Frontal cortex (tissue), 4 donors: ENCODE measurements around the gene RNF41. TPM values are rescaled to one million over a fixed set of nuclear protein-coding genes. Genes with fewer than 3 reads are reported as not detected.

ENCODE experiments used
- DNase-seq, 2 donors: peaks; one replicate each; pipeline ENCODE4 v3.0.0; 2012; ENCODE audit warnings: low spot score in 2 of 2
- FAIRE-seq: peaks from 2 replicates; lab custom pipeline; 2012; peaks lifted over from hg19 to GRCh38; lab: Jason Lieb, UNC
- total RNA-seq: library from RNA; depleted of rRNA; stranded (reverse); fragments of >200 nt; gene quantifications from one replicate; pipeline ENCODE4 v1.2.3, GENCODE V29; 2014
- donor health status: control.
- donor health status: control.
- donor health status: control.

RNF41 gene
- total RNA-seq, 1 donor from 2014 or later: 53.0 TPM

DNA sequence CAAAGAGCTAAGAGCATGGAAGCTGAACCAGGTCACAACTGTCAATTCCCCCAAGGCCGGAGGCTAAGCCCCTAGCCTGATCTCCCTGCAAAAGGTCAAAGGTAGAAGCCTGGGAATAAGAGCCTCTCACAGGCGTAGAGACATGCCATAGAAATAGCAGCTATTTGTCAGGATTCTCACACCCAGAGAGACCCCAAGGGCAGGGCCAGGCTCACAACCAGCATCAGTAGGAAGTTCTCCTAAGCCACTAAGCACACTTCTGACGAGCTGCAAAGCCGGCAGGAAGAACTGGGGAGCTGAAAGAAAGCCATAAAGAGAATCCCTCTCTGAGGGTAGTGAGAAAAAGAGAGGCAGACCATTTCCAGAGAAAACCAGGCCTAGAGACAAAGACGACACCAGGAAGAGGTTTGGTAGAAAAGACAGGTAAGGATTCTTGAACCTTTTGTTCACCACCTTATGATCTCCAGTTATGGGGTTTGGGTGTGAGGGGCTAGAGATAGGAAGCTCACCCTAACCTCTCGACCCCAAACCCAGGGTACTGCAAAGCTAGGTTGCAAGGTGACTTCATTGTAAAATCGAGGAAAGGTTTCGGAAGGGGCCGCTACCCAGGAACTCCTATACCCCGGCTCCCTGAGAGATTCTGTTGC, 33.5 kb downstream of the RNF41 start:
- FAIRE-seq: no peak
- DNase-seq: peak in 1 of 2 donors; percentile 27

DNA sequence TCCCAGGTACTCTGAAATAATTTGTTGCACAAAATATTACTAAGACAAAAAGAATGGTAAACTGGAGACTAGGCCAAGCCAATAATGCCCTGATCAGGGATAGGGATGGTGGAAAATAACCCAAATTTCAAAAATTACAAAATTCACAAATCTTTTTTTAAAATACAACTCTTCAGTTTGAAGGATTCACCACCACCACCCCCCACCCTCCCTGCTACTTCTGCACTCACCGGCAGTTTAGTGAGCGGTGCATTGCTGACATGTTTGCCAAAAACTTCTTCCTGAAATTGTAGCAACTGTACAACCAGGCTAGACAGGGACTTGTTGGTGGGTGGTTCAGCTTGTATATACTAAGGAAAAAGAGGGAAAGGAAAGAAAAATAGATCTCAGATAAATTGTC, 34.8 kb downstream of the RNF41 start:
- DNase-seq: no peak
- no peak for FAIRE-seq

DNA sequence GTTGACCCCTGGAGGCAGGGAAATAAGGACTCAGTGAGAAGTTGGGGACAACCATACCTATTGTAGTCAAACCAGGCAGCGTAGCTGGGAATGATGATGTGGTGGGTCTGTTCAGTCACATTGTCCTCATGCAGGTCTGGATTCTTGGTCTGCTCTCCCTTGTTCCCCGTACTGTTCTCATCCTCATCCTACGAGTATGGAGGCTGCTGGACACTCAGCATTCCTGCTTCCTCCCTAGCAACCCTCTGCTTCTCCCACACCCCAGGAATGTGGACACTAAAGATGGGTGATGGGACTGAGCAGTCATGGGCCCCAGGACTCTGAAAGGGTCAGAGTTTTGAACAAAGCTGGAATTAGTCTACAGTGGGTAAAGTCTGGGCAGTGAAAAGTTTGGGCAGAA, 43.4 kb downstream of the RNF41 start:
- FAIRE-seq (no peak), DNase-seq (no peak)

DNA sequence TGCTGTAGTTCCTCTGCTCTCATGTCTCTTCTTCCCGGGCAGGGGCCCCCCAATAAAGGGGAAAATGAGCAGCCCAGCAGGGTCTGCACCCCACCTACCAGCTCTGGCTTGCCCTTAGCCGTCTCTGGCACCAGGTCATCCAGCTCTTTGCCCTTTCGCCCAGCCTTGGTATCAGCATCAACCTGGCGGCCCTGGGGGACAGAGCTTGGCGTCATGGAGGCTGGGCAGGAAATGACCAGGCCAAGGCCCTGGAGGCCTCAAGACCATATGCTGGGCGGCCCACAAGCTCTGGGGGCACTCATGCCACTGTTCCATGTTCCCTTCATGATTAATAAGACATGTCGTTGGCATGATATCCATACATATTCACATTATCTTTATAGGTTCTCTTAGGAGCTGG, 48.9 kb downstream of the RNF41 start:
- DNase-seq (no peak), FAIRE-seq (no peak)

GRCh38 chr12:56169229-56169759, 52.4 kb downstream of the RNF41 start:
- no peak for DNase-seq
- no peak for FAIRE-seq

DNA sequence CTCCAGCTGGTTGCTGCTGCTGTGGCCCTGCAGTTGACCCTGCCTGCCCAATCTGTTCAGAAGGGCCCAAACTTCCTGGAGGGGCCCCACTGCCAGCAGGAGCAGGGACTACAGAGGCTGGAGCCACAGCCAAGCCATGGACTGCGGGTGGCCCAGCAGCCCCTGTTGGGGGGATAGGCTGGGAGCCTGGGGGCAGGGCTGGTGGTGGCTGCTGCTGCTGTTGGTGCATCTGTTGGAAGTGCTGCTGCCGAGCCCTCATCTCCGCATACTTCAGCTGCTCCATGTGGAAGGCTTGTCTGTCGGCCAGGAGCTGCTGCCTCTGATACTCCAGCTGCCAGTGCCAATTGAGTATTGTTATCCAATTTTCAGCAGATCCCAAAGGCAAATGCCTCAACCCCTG, 56.4 kb downstream of the RNF41 start:
- no peak for DNase-seq
- FAIRE-seq: no peak

DNA sequence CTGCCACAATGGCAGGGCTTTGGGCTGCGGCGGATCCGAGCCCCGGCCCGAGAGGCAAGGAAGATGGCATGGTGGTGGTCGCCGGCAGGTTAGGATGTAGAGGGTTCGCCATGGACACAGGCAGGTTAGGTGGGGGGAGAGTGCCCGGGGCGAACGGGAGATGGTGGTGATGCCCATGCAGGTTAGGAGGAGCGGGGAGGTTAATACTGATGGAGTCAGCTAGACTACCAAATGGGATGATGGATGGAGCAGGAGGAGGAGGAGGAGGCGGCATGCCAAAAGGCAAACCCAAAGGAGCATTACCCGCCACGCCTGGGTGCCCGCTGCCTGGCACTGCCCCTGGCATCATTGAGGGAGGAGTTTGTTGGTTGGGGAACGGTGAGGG, 57.4 kb downstream of the RNF41 start:
- FAIRE-seq (no peak), DNase-seq (no peak)

DNA sequence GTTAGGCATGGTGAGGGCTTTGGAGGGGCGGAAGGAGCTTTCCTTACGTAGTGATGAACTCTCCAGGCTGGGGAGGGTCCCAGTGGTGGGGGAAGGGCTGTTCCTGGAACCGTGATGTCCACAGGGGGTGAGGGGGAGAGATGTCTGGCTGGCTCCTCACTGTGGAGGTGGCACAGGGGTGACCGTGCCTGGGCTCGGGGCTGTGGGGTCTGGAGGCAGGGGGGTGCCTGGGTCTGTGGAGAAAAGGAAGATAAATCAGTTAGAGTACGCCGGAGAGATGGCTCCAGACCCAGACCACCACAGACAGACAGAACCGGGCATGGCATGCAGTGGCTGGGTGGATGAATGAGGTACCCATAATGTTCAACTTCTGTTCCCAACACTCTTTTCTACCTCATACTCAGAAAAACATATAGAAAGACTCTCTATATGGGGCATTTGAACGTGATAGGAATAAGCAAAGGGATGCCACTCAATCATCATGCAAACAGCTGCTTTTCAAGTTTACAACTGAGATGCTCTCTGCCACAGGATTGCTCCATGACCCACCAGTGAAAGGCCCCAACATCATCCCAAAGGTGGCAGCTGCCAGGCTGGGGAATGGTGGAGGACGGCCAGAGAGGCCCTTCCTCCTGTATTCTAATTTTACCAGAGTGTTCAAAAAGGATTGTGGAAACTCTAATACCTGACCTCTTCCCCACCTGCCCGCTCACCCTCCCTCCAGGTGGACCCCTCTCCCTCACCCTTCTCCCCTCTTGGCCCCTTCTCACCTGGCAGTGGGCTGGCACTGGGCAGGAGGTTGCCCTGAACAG, 58.0 kb downstream of the RNF41 start:
- FAIRE-seq (no peak), DNase-seq (no peak)

DNA sequence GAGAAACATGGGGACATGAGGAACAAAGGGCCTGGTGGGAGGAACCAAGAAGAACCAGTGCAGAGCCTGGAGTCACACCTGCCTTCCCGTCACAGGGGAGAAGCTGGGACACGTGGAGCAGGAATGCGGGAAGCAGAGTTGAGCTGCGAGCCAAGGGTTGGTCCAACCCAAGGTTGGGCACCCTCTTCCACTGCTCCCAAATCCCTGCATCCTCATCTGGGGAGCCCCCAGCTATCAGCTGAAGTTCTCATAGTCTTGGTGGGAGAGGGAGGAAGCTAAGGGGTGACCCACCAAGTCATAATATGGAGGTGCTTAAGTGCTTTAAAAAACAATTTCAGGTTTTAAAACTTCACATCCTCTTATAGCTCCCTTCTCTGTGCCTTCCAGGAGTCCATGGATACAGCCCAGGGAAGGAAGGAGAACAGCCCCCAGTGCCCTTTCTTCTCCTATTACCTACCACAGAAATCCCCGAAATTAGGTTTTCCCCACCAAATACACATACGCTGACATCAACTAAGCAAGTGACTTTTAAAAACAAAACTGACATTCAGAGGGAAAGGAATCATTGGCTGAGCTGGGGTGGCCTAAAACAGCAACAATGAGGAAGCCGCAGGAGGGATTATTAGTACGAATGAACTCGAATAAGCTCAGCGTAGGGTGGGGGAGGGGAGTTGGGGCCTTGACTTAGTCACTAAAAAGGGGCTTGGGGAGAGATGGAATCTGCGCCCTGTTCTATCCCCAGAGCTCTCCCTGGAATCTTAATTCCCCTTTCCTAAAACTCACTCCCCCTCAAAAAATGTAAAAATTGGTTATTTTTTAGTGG, 59.0 kb downstream of the RNF41 start:
- DNase-seq (no peak), FAIRE-seq (no peak)

DNA sequence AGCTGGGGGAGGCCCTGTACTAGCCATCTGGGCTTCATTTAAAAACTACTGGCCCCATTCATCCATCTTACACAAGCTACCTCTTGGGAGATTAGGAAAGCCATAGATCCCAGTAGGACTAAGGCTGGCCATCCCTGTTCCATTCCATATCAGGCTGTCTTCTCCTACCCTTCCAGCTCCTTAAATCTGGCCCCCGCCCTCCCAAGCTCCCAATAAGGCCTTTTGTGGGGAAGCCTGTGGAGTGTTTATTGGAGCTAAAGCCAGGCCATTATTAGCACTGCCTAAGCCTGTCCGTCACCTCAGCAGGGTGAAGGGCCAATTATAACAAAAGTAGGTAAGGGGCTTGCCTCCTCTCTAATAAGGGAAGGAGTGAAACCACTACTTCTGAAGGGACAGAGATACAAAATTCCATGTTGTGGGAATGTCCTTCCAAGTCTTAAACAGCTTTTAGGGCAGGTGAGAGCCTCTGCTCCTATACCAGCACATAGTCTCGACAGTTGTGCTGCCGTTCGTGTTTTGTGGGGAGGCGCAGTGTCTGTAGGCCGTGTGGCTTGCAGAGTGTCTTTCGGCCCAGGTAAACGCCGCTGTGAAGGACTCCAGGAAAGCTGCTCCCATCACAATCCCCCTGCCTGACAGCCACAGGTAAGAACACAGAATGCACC, 59.9 kb downstream of the RNF41 start:
- no peak for FAIRE-seq
- DNase-seq: no peak

DNA sequence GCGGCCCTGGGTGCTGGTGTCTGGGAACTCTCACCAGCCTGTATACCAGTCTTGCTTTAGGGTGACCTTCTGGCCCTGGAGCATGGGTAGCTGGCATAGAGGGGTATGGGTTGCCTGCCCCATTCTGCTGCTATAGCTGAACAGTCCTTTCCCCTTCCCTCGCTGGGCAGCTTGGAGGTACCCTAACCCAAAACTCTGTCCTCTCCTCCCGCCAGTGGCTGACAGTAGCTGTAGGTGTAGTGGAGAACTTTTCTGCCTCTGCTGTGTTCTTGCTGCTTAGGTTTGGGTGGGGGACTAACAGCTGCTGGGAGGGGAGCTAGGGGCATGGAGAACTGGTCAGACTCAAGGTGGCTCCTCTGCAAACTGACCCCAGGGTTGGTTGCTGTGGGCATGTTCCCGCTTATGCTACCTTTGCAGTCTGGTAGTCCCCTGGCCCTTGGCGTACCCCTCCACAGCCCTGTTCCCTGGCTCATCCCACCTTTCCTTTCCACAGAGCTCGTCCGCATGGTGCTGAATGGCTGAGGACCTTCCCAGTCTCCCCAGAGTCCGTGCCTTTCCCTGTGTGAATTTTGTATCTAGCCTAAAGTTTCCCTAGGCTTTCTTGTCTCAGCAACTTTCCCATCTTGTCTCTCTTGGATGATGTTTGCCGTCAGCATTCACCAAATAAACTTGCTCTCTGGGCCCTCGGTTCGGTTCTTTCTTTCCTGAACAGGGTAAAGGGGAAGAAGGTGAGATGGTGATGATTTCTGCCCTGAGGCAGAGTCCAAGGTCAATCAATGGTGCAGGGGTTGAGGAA, 60.6 kb downstream of the RNF41 start:
- FAIRE-seq: no peak

GRCh38 chr12:56160193-56160763, 61.4 kb downstream of the RNF41 start:
- DNase-seq (no peak), FAIRE-seq (no peak)

More for the DNA sequence above, 60.6 kb downstream of the RNF41 start:
- no peak for DNase-seq

DNA sequence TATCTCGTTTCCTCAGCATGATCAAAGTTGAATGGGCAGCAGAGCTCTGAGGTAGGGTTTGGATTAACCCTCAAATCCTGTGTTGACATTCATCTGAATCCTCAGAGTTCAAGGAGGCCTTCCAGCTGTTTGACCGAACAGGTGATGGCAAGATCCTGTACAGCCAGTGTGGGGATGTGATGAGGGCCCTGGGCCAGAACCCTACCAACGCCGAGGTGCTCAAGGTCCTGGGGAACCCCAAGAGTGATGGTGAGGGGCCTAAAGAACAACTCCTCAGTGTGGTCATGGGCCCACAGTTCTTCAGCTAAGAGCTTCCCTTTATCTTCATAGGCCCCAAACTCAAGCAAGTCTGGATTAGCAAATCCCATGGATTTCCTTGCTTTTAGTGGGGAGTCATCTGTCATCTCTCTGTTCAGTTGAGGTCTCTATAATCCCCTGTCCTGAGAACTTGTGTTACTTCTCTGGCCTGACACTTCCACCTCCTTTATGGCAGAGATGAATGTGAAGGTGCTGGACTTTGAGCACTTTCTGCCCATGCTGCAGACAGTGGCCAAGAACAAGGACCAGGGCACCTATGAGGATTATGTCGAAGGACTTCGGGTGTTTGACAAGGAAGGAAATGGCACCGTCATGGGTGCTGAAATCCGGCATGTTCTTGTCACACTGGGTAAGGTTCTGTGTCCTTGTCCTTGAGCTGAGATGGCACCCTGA, 62.1 kb downstream of the RNF41 start:
- FAIRE-seq: no peak
- no peak for DNase-seq

DNA sequence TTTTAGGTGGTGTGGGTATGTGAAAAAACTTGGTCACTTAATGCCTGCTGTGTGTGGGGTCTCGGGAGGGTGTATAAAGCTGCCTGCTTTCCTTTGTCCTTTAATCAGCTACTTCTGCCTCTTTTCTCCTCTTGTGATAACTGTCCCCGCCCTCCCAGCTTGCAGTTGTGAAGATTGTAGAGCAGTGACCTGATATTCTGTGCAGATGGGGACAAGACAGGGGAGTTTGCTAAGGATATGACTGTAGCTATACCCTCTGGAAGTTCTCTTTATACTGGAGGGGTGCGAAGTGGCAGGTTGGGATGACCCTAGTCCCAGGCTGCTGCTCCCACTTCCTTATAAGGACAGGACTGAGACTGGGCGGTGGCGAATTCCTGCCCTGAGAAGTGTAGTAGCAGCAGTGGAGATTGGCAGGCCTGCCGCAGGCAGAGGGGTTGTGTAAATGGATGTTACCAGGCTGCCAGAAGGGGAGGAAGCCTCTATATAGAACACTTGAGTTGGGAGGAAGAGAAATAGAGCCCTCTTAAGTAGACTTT, 62.7 kb downstream of the RNF41 start:
- FAIRE-seq (no peak), DNase-seq (peak; percentile 42 to 62)

DNA sequence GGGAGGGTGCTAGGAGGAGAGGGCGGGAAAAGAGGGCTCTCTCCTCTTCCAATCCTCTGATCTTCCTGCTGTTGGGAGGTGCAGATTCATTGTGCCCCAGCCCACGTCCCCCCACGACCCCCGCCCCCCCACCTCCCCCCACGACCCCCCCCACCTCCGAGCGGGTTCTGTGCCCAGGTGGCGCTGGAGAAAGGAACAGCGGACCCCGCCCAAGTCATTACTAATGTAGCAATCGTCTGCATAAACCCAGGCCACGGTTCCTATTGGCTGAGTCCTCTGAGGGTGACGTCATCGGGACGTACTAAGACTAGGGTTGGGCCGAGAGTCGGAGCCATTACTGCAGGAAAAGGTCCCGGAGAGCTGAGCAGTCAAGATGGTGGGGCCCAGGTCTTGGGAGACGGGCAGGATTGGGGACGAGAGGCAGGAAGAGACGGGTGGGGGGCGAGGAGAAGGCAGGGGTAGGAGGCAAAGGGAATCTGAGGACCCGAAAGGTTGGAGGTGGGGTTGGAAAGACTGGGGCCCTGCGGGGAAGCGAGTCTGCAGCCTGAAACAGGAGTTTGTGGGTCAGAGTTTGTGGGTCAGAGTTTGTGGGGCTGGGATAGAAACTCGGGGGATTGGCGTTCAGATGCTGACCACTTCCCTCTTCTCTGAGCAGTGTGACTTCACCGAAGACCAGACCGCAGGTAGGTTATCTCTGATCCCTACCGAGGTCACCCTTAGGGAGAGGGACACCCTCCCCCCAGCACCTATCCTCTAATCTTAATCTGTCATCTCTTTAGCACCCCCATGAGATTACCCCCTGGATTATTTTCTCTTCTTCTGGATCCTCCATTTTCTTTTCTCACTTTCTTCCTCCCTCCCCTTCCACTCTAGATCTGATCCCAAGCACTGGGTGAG, 63.4 kb downstream of the RNF41 start, which contains the start of gene MYL6:
MYL6 (plus strand) TSS at position 331 of the 897 bp plus-strand sequence; CDS start at position 374, 43 bp downstream.
- no peak for FAIRE-seq
- peak; percentile 90 to 95 for DNase-seq

GRCh38 chr12:56157201-56158028, 64.3 kb downstream of the RNF41 start:
- DNase-seq (peak in 1 of 2 donors; percentile 63), FAIRE-seq (no peak)
